Measurements from ENCODE around the gene SCN2B.

SCN2B gene

GRCh38 chr11:118206391-118207031 is 30.1 kb upstream of the SCN2B start:
- no peak for TF ChIP-seq CTCF (IDR thresholded peaks at IDR 0.05; ENCODE audit: low read depth, low read length)
- no peak for DNase-seq (ENCODE audit: extremely low read depth, low read depth)

- DNase-seq (ENCODE audit: extremely low read depth, low read depth): no peak
- TF ChIP-seq CTCF (IDR thresholded peaks at IDR 0.05; ENCODE audit: low read depth, low read length): no peak
Measured at GRCh38 chr11:118205606-118206378, 29.4 kb upstream of the SCN2B start.

GRCh38 chr11:118202599-118203422 is 26.4 kb upstream of the SCN2B start:
- no peak for DNase-seq (ENCODE audit: extremely low read depth, low read depth)
- TF ChIP-seq CTCF (IDR thresholded peaks at IDR 0.05; ENCODE audit: low read depth, low read length): no peak

GRCh38 chr11:118201966-118202365 is 25.5 kb upstream of the SCN2B start:
- DNase-seq (ENCODE audit: extremely low read depth, low read depth): no peak
- no peak for TF ChIP-seq CTCF (IDR thresholded peaks at IDR 0.05; ENCODE audit: low read depth, low read length)

GRCh38 chr11:118200901-118201680 is 24.7 kb upstream of the SCN2B start:
- no peak for TF ChIP-seq CTCF (IDR thresholded peaks at IDR 0.05; ENCODE audit: low read depth, low read length)
- DNase-seq (ENCODE audit: extremely low read depth, low read depth): no peak

- no peak for DNase-seq (ENCODE audit: extremely low read depth, low read depth)
- TF ChIP-seq CTCF (IDR thresholded peaks at IDR 0.05; ENCODE audit: low read depth, low read length): no peak
Measured at GRCh38 chr11:118200497-118200896, 24.1 kb upstream of the SCN2B start.

Measured in AG09319 (cell line).